GM12878 (cell line): ENCODE measurements around the gene SCN4A. TPM values are rescaled to one million over a fixed set of nuclear protein-coding genes. Genes with fewer than 3 reads are reported as not detected.

ENCODE experiments used
- ATAC-seq: fragments of 200-7000 bp; cut with Tn5 transposase; 3 replicates; pipeline ENCODE4 v1.9.1; 2020; ENCODE audit warnings: mild to moderate bottlenecking, moderate library complexity
- BruUV-seq: library from RNA; stranded (reverse); fragments of 400-500 nt; replicated peaks from 2 replicates; lab custom pipeline; 2021; lab: Mats Ljungman, UMichigan
- CTCF ChIA-PET: fragments of 300-600 bp; sonication (Branson Sonifier 250); formaldehyde crosslinking; extraction: SDS; loops from one replicate; lab custom pipeline; 2021; ENCODE audit warnings: inconsistent platforms; lab: Yijun Ruan, JAX
- POLR2A ChIA-PET: fragments of 350-600 bp; formaldehyde crosslinking; extraction: SDS; loops from one replicate; lab custom pipeline; 2021; ENCODE audit warnings: inconsistent platforms; lab: Charles Lee
- RAD21 ChIA-PET: fragments of 300-600 bp; sonication (Branson Sonifier 250); formaldehyde crosslinking; loops from one replicate; lab custom pipeline; 2023; ENCODE audit warnings: antibody characterized with exemption; ENCODE audit not compliant: unreplicated experiment; lab: Charles Lee
- SMC1A ChIA-PET: fragments of 300-600 bp; sonication (Branson Sonifier 250); formaldehyde crosslinking; loops from one replicate; lab custom pipeline; 2023; ENCODE audit not compliant: unreplicated experiment, uncharacterized antibody; lab: Charles Lee
- DNase-seq: peaks from one replicate; pipeline ENCODE4 v3.0.0-alpha.2; 2011; ENCODE audit warnings: low read depth, low spot score
- FAIRE-seq: peaks from 3 replicates; lab custom pipeline; 2011; peaks lifted over from hg19 to GRCh38; lab: Jason Lieb, UNC
- H2AFZ ChIP-seq: 2 replicates; pipeline ENCODE4 v1.6.0; 2011; ENCODE audit warnings: low read depth, low read length, control low read depth; ENCODE audit not compliant: control insufficient read depth
- H3K27ac ChIP-seq: 2 replicates; pipeline ENCODE4 v1.5.1; 2011; ENCODE audit warnings: control low read depth; ENCODE audit not compliant: control insufficient read depth, insufficient read depth
- H3K27me3 ChIP-seq, 2 experiments: replicated peaks in 1 of 2; 2 replicates each; pipeline versions ENCODE4 v1.6.0 to v1.6.1; 2011; ENCODE audit warnings: low read length in 1 of 2; ENCODE audit not compliant: control insufficient read depth in 2 of 2, insufficient read depth in 2 of 2
- H3K36me3 ChIP-seq, 2 experiments: 2 replicates each; pipeline ENCODE4 v1.5.1; 2011; ENCODE audit warnings: low read length in 1 of 2; ENCODE audit not compliant: control insufficient read depth in 2 of 2, insufficient read depth in 2 of 2
- H3K4me1 ChIP-seq: 2 replicates; pipeline ENCODE4 v1.6.1; 2011; ENCODE audit warnings: mild to moderate bottlenecking, low read length, moderate library complexity, mixed read lengths; ENCODE audit not compliant: control insufficient read depth, insufficient read depth
- H3K4me2 ChIP-seq: 2 replicates; pipeline ENCODE4 v1.6.0; 2011; ENCODE audit warnings: control low read depth; ENCODE audit not compliant: control insufficient read depth, insufficient read depth
- H3K4me3 ChIP-seq: fragments of 200-600 bp; sonication (generic); 2 replicates; pipeline ENCODE4 v1.5.1; 2016
- H3K79me2 ChIP-seq: 2 replicates; pipeline ENCODE4 v1.6.0; 2011; ENCODE audit warnings: low read length; ENCODE audit not compliant: control insufficient read depth, insufficient read depth
- H3K9ac ChIP-seq: 2 replicates; pipeline ENCODE4 v1.8.0; 2011; ENCODE audit warnings: low read length, control low read depth, mixed read lengths; ENCODE audit not compliant: control insufficient read depth, insufficient read depth
- H3K9me3 ChIP-seq: replicated peaks from 3 replicates; pipeline ENCODE4 v1.5.1; 2011; ENCODE audit warnings: mild to moderate bottlenecking, low read length; ENCODE audit not compliant: control insufficient read depth, insufficient read depth
- H4K20me1 ChIP-seq: 2 replicates; pipeline ENCODE4 v1.6.0; 2011; ENCODE audit not compliant: control insufficient read depth, insufficient read depth
- CBX3 ChIP-seq: fragments of 200-600 bp; sonication (generic); IDR thresholded peaks from 2 replicates; pipeline ENCODE4 v1.6.1; 2016; ENCODE audit warnings: low read depth, borderline replicate concordance
- EP300 ChIP-seq, 2 experiments: fragments of 150-350 bp in 1 of 2; IDR thresholded peaks; 2 replicates each; pipeline ENCODE4 v1.6.1; 2011 to 2012; ENCODE audit warnings: low read depth in 2 of 2, low read length in 2 of 2, borderline replicate concordance in 1 of 2, improper control_type of control experiment in 1 of 2, inconsistent platforms in 1 of 2; ENCODE audit not compliant: control insufficient read depth in 1 of 2
- HDGF ChIP-seq: fragments of 450-650 bp; IDR thresholded peaks from 2 replicates; pipeline ENCODE4 v1.6.1; 2016; ENCODE audit warnings: antibody characterized with exemption
- KAT2A ChIP-seq: conservative IDR thresholded peaks from 2 replicates; pipeline ENCODE4 v1.6.1; 2011; ENCODE audit warnings: low read depth, low read length; ENCODE audit not compliant: control insufficient read depth
- POLR2A ChIP-seq: IDR thresholded peaks from 2 replicates; pipeline ENCODE4 v1.6.1; 2011; ENCODE audit warnings: low read depth, mild to moderate bottlenecking, low read length
- SMAD1 ChIP-seq: fragments of 450-650 bp; IDR thresholded peaks from 2 replicates; pipeline ENCODE4 v1.6.1; 2018; ENCODE audit warnings: mild to moderate bottlenecking, low read depth; ENCODE audit not compliant: partially characterized antibody
- WGBS: methylation state at CpG from one replicate; pipeline ENCODE4 v1.1.6; 2016; ENCODE audit warnings: low lambda C conversion rate; ENCODE audit not compliant: insufficient replicate concordance, insufficient coverage; ENCODE audit errors: missing lambda C conversion rate; 5-methylcytosine and 5-hydroxymethylcytosine counted together
- in situ Hi-C: fragments of 300-500 bp; cut with MboI; formaldehyde crosslinking; loops from 9 replicates; pipeline ENCODE4 v1.14.3; 2018; ENCODE audit warnings: mixed read lengths
- intact Hi-C: fragments of 100-400 bp; cut with micrococcal nuclease; formaldehyde crosslinking; loops from one replicate; pipeline ENCODE4 v1.14.2; 2022; ENCODE audit not compliant: unreplicated experiment
- polyA plus RNA-seq, 11 experiments: library from polyadenylated mRNA; depleted of rRNA in 4 of 11; unstranded in 6 of 11; stranded (reverse) in 5 of 11; fragments of >200 nt; fragmentation: Nextera tagmentation in 4 of 11; fragmentation: Illumina TruSeq in 1 of 11; extraction: Ambion mirVana in 4 of 11; extraction: Trizol in 1 of 11; gene quantifications; 1 replicate in 1 of 11; 2 replicates in 10 of 11; pipeline versions ENCODE4 v1.2.1 to v1.2.3, GENCODE V29; 2011 to 2016; ENCODE audit warnings: inconsistent platforms in 2 of 11, missing spikeins in 2 of 11, low read depth in 1 of 11
- total RNA-seq, 4 experiments: library from RNA; depleted of rRNA in 3 of 4; stranded (reverse); fragments of >200 nt in 3 of 4; fragmentation: Illumina TruSeq in 1 of 4; extraction: Trizol in 1 of 4; gene quantifications; 2 replicates each; pipeline versions ENCODE4 v1.2.1 to v1.2.3, GENCODE V29; 2013 to 2021
- TF ChIP-seq, protein P1 (sequence below), 3 experiments: IDR thresholded peaks in 2 of 3; conservative IDR thresholded peaks in 1 of 3; 2 replicates each; pipeline ENCODE4 v1.5.1; 2011; ENCODE audit warnings: low read depth in 3 of 3, low read length in 3 of 3, mild to moderate bottlenecking in 3 of 3, control low read depth in 2 of 3, moderate library complexity in 2 of 3, inconsistent platforms in 1 of 3, mixed read lengths in 1 of 3; ENCODE audit not compliant: control insufficient read depth in 2 of 3, insufficient read depth in 1 of 3; ENCODE audit errors: extremely low read depth in 1 of 3
- TF ChIP-seq, protein P2 (sequence below): fragments of 150-350 bp; IDR thresholded peaks from 2 replicates; pipeline ENCODE4 v1.6.1; 2016; ENCODE audit warnings: low read depth, low read length
- TF ChIP-seq, protein P3 (sequence below): IDR thresholded peaks from 2 replicates; pipeline ENCODE4 v1.6.1; 2012; ENCODE audit warnings: low read depth, low read length, improper control_type of control experiment
- TF ChIP-seq, protein P4 (sequence below): fragments of 450-650 bp; IDR thresholded peaks from 2 replicates; pipeline ENCODE4 v1.6.1; 2014; ENCODE audit warnings: mild to moderate bottlenecking

The SCN4A gene
- total and polyA plus RNA-seq, 10 of the 15 experiments (the other 5 are each of a cell fraction or from before 2014, with no cell fraction given), result under 0.01 to 0.15 (median 0.07) TPM; not detected in 4

DNA sequence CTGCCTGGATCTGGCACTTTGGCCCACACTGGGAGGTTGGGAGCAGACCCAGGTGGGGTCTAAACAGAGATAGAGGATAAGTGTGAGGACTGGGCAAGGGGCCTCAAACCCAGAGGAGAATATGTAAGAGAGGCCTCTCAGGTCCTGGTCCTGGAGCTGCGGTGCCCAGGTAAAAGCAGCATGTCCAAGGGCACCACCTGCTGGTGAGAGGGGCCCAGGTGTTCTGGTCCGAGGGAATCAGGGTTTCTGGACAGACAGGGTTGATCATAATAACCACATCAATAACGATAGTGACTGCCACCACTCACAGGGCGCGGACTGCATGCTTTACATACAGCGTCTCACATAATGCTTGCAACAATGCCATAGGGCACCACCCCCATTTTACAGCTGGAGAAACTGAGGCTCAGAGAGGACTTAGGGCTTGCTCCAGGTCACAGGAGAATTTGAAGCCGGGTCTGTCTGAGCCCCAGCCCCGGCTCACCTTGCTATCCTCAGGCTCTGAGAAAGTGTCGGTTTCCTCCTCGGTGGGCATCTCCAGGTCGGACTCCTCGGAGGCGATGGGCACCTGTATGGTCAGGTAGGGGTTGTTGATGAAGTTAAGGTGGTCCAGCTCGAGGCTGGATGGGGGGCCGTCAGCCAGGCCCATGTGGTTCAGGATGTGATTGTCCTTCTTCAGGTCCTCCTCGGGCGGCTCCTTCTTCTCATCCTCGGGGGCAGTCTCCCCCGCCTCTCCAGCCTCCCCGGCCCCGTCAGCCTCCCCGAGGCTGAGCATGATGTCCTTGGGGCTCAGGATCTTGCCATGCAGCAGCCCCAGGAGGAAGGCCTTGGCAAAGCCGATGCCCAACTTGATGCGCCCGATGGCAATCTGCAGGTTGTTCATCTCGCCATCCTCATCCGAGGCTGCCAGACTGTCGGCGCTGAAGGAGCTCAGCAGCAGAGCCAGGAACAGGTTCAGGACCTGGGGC lies 21.5 kb downstream of the SCN4A start (continued):
- TF ChIP-seq, protein P1, sequence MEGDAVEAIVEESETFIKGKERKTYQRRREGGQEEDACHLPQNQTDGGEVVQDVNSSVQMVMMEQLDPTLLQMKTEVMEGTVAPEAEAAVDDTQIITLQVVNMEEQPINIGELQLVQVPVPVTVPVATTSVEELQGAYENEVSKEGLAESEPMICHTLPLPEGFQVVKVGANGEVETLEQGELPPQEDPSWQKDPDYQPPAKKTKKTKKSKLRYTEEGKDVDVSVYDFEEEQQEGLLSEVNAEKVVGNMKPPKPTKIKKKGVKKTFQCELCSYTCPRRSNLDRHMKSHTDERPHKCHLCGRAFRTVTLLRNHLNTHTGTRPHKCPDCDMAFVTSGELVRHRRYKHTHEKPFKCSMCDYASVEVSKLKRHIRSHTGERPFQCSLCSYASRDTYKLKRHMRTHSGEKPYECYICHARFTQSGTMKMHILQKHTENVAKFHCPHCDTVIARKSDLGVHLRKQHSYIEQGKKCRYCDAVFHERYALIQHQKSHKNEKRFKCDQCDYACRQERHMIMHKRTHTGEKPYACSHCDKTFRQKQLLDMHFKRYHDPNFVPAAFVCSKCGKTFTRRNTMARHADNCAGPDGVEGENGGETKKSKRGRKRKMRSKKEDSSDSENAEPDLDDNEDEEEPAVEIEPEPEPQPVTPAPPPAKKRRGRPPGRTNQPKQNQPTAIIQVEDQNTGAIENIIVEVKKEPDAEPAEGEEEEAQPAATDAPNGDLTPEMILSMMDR (IDR thresholded peaks at IDR 0.05 in 2 of 3, conservative IDR thresholded peaks at IDR 0.05 in 1 of 3; ENCODE audit: control insufficient read depth in 2 of 3, extremely low read depth in 1 of 3, insufficient read depth in 1 of 3, low read depth in 3 of 3, low read length in 3 of 3), result peak; percentile 65 to 80 (median 80)
- no peak for TF ChIP-seq HDGF

DNA sequence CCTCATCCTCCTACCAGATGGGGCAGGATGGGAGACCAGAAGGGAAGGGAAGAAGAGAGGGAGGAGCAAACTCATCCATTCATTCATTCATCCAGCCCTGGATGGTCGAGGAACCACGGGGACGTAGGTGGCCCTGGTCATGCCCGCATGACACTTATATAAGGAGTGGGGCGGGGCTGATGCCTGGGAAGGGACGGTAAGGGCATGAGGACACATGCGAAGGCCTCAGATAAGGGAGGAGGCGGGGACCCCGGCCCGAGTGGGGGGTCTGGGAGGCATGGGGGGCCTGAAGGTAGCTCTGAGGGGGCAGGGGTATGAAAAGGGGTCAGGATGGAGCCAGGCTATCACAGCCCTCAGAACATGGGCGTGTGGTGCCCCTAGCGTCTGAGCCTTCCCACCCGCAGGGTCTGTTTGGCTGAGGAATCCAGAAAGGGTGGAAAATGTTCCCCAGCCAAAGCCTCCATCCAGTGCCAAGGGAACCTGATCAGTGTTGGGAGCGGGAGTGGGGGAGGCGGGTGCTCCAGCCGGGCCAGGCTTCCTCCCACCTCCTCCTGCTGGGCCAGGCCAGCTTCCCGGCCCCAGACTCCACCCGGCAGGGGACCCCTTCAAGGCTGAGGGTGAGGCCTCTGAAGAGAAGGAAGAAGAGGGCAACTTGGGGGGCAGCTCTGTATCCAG lies 23.0 kb downstream of the SCN4A start:
- ChIA-PET SMC1A (interaction anchor here (0.6 to 9.9 kb wide), 14 partner anchors 18 to 240 kb away, joined by 3 to 155 read pairs (median 6); partner anchors contain the start of genes CD79B, CSHL1, GH1 and ICAM2), POLR2A (interaction anchor here (0.5 to 1.2 kb wide), 2 partner anchors 17 to 69 kb away, joined by 3 read pairs; no protein-coding TSS in a partner anchor), RAD21 (interaction anchor here (0.5 to 7.8 kb wide), 15 partner anchors 19 to 184 kb away, joined by 3 to 97 read pairs (median 4); partner anchors contain the start of genes GH1 and ICAM2), CTCF (interaction anchor here (0.6 to 11.0 kb wide), 17 partner anchors 8 to 331 kb away, joined by 3 to 315 read pairs (median 11); partner anchors contain the start of genes CD79B, CSHL1, GH1 and ICAM2)
- Histone ChIP-seq H4K20me1 (no peaks in the 10 kb centered on the region), H2AFZ (no peak overlapping the region), H3K36me3 (no peaks in the 10 kb centered on the region), H3K27me3 (no peaks in the 10 kb centered on the region), H3K79me2 (no peaks in the 10 kb centered on the region), H3K27ac (no peak overlapping the region), H3K4me1 (peaks cover 31% of the 10 kb centered on the region), H3K4me3 (no peak overlapping the region), H3K9ac (no peak overlapping the region), H3K4me2 (no peak overlapping the region), H3K9me3 (no peaks in the 10 kb centered on the region; the same call in 2 of the 3 replicates)
- DNase-seq, result no peak
- in situ Hi-C loops (no loop called here), intact Hi-C loops (loop anchor here (5.0 kb wide), 1 partner anchor 68 kb away; no protein-coding TSS in a partner anchor)
- no peak for FAIRE-seq
- no peak for ATAC-seq
- no TSS peak for BruUV-seq
- WGBS, result 35% methylated on average over 15 of the region's 18 CpGs
- TF ChIP-seq EP300 (IDR thresholded peaks at IDR 0.05; ENCODE audit: borderline replicate concordance in 1 of 2, control insufficient read depth in 1 of 2, low read depth in 2 of 2, low read length in 2 of 2) (no peak), CBX3 (no peak), KAT2A (no peak), POLR2A (no peak), SMAD1 (no peak)
- TF ChIP-seq, protein P2, sequence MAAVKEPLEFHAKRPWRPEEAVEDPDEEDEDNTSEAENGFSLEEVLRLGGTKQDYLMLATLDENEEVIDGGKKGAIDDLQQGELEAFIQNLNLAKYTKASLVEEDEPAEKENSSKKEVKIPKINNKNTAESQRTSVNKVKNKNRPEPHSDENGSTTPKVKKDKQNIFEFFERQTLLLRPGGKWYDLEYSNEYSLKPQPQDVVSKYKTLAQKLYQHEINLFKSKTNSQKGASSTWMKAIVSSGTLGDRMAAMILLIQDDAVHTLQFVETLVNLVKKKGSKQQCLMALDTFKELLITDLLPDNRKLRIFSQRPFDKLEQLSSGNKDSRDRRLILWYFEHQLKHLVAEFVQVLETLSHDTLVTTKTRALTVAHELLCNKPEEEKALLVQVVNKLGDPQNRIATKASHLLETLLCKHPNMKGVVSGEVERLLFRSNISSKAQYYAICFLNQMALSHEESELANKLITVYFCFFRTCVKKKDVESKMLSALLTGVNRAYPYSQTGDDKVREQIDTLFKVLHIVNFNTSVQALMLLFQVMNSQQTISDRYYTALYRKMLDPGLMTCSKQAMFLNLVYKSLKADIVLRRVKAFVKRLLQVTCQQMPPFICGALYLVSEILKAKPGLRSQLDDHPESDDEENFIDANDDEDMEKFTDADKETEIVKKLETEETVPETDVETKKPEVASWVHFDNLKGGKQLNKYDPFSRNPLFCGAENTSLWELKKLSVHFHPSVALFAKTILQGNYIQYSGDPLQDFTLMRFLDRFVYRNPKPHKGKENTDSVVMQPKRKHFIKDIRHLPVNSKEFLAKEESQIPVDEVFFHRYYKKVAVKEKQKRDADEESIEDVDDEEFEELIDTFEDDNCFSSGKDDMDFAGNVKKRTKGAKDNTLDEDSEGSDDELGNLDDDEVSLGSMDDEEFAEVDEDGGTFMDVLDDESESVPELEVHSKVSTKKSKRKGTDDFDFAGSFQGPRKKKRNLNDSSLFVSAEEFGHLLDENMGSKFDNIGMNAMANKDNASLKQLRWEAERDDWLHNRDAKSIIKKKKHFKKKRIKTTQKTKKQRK, result no peak
- TF ChIP-seq, protein P3, sequence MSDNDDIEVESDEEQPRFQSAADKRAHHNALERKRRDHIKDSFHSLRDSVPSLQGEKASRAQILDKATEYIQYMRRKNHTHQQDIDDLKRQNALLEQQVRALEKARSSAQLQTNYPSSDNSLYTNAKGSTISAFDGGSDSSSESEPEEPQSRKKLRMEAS, result no peak
- TF ChIP-seq, protein P4, sequence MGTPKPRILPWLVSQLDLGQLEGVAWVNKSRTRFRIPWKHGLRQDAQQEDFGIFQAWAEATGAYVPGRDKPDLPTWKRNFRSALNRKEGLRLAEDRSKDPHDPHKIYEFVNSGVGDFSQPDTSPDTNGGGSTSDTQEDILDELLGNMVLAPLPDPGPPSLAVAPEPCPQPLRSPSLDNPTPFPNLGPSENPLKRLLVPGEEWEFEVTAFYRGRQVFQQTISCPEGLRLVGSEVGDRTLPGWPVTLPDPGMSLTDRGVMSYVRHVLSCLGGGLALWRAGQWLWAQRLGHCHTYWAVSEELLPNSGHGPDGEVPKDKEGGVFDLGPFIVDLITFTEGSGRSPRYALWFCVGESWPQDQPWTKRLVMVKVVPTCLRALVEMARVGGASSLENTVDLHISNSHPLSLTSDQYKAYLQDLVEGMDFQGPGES, result no peak
